ENCODE results near the gene TTBK2.

- TF ChIP-seq CTCF (optimal IDR thresholded peaks at IDR 0.05 in 1 of 3, IDR thresholded peaks at IDR 0.05 in 1 of 3, conservative IDR thresholded peaks at IDR 0.05 in 1 of 3; ENCODE audit: extremely low read depth in 1 of 3, insufficient read depth in 2 of 3, low read length in 3 of 3) = no peak
- TF ChIP-seq EZH2 (IDR thresholded peaks at IDR 0.05; ENCODE audit: low read length) = no peak
Observed at GRCh38 chr15:42788725-42789124, 131.9 kb downstream of the TTBK2 start.

Measured in keratinocyte (primary cell).